ENCODE results near the gene CTNND1.

- TF ChIP-seq CTCF (conservative IDR thresholded peaks at IDR 0.05; ENCODE audit: low read length) (no peak), EZH2phosphoT487 (IDR thresholded peaks at IDR 0.05; ENCODE audit: borderline replicate concordance) (no peak)
Measured at GRCh38 chr11:57771365-57771764, 9.8 kb downstream of the CTNND1 start.
